Measurements from ENCODE around the gene MYOG.

The MYOG gene

DNA sequence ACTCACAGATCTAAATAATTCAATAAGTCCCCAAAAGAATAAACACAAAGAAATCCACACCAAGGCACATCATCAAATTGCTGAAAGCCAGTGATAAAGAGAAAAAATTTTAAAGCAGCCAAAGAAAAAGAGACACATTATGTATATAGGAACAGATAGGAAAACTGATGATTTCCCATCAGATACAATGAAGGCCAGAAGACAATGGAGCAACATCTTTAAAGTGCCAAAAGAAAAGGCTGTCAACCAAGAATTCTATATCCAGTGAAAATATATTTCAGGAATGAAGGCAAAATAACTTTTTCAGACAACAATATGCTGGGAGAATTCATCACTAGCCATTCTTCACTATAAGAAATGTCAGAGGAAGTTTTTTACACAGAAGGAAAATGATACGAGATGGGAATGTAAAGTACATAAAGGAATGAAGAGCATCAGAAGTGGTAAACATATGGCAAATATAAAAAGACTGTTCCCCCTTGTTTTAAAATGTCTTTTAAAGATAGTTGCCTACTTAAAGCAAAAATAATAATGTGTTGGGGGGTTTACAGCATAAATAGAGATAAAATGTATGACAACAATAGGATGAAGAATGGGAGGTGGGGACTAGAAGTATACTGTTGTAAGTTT is 9.4 kb upstream of the MYOG start:
- Histone ChIP-seq H3K27me3 (ENCODE audit: insufficient read depth, low read length, poor library complexity, severe bottlenecking) (no peaks in the 10 kb centered on the region), H3K9me3 (ENCODE audit: insufficient read depth, low read depth, low read length) (peaks cover 18% of the 10 kb centered on the region), H3F3A (ENCODE audit: low read depth) (no peaks in the 10 kb centered on the region)

GRCh38 chr1:203093754-203094410 is 8.1 kb upstream of the MYOG start:
- Histone ChIP-seq H2AFZ (ENCODE audit: low read length) (no peak overlapping the region), H3K4me3 (ENCODE audit: low read length, poor library complexity, severe bottlenecking) (no peak overlapping the region), H3K79me2 (ENCODE audit: insufficient read depth, low read length) (no peaks in the 10 kb centered on the region), H4K20me1 (ENCODE audit: insufficient read depth, low read length, poor library complexity, severe bottlenecking) (no peaks in the 10 kb centered on the region), H3K4me2 (ENCODE audit: low read depth, low read length, poor library complexity, severe bottlenecking) (no peak overlapping the region), H3F3A (ENCODE audit: low read depth) (no peaks in the 10 kb centered on the region), H3K9me2 (replicated peaks; ENCODE audit: low read depth, low read length) (no peaks in the 10 kb centered on the region), H3K4me1 (ENCODE audit: insufficient read depth, low read length, poor library complexity, severe bottlenecking) (no peaks in the 10 kb centered on the region), H3K36me3 (ENCODE audit: insufficient read depth, low read length) (no peaks in the 10 kb centered on the region), H3K9ac (ENCODE audit: low read depth, low read length, poor library complexity, severe bottlenecking) (no peak overlapping the region), H3K9me3 (ENCODE audit: insufficient read depth, low read depth, low read length) (peaks cover 18% of the 10 kb centered on the region), H3K27me3 (ENCODE audit: insufficient read depth, low read length, poor library complexity, severe bottlenecking) (no peaks in the 10 kb centered on the region)
- no peak for TF ChIP-seq CTCF (conservative IDR thresholded peaks at IDR 0.05; ENCODE audit: low read length)
- no peak for TF ChIP-seq EZH2phosphoT487 (IDR thresholded peaks at IDR 0.05; ENCODE audit: borderline replicate concordance)

More for the DNA sequence above, 9.4 kb upstream of the MYOG start:
- Histone ChIP-seq H3K9ac (ENCODE audit: low read depth, low read length, poor library complexity, severe bottlenecking) (no peak overlapping the region), H2AFZ (ENCODE audit: low read length) (no peak overlapping the region), H3K4me2 (ENCODE audit: low read depth, low read length, poor library complexity, severe bottlenecking) (no peak overlapping the region), H4K20me1 (ENCODE audit: insufficient read depth, low read length, poor library complexity, severe bottlenecking) (no peaks in the 10 kb centered on the region), H3K79me2 (ENCODE audit: insufficient read depth, low read length) (no peaks in the 10 kb centered on the region), H3K4me1 (ENCODE audit: insufficient read depth, low read length, poor library complexity, severe bottlenecking) (no peaks in the 10 kb centered on the region), H3K4me3 (ENCODE audit: low read length, poor library complexity, severe bottlenecking) (no peak overlapping the region), H3K9me2 (replicated peaks; ENCODE audit: low read depth, low read length) (no peaks in the 10 kb centered on the region), H3K36me3 (ENCODE audit: insufficient read depth, low read length) (no peaks in the 10 kb centered on the region)
- TF ChIP-seq EZH2phosphoT487 (IDR thresholded peaks at IDR 0.05; ENCODE audit: borderline replicate concordance) (no peak), CTCF (conservative IDR thresholded peaks at IDR 0.05; ENCODE audit: low read length) (no peak)

- H3K4me1 ChIP-seq (ENCODE audit: insufficient read depth, low read length, poor library complexity, severe bottlenecking) = no peaks in the 10 kb centered on the region
- no peaks in the 10 kb centered on the region for H3F3A ChIP-seq (ENCODE audit: low read depth)
- H3K9me3 ChIP-seq (ENCODE audit: insufficient read depth, low read depth, low read length) = peaks cover 18% of the 10 kb centered on the region
- H3K36me3 ChIP-seq (ENCODE audit: insufficient read depth, low read length) = no peaks in the 10 kb centered on the region
- H3K9ac ChIP-seq (ENCODE audit: low read depth, low read length, poor library complexity, severe bottlenecking) = no peak overlapping the region
- no peak for TF ChIP-seq EZH2phosphoT487 (IDR thresholded peaks at IDR 0.05; ENCODE audit: borderline replicate concordance)
- no peak for TF ChIP-seq CTCF (conservative IDR thresholded peaks at IDR 0.05; ENCODE audit: low read length)
- H3K4me2 ChIP-seq (ENCODE audit: low read depth, low read length, poor library complexity, severe bottlenecking) = no peak overlapping the region
- H3K79me2 ChIP-seq (ENCODE audit: insufficient read depth, low read length) = no peaks in the 10 kb centered on the region
- H2AFZ ChIP-seq (ENCODE audit: low read length) = no peak overlapping the region
- H3K4me3 ChIP-seq (ENCODE audit: low read length, poor library complexity, severe bottlenecking) = no peak overlapping the region
- no peaks in the 10 kb centered on the region for H3K27me3 ChIP-seq (ENCODE audit: insufficient read depth, low read length, poor library complexity, severe bottlenecking)
- no peaks in the 10 kb centered on the region for H4K20me1 ChIP-seq (ENCODE audit: insufficient read depth, low read length, poor library complexity, severe bottlenecking)
- no peaks in the 10 kb centered on the region for H3K9me2 ChIP-seq (replicated peaks; ENCODE audit: low read depth, low read length)
Measured at GRCh38 chr1:203091761-203092330, 6.0 kb upstream of the MYOG start.
